ENCODE measurements around the gene SGSM1.

The SGSM1 gene

GRCh38 chr22:24812950-24813775 lies 7.2 kb downstream of the SGSM1 start:
- Histone ChIP-seq H3K27ac (ENCODE audit: low read depth, low read length) (no peak overlapping the region), H4K20me1 (ENCODE audit: control insufficient read depth, insufficient read depth, low read depth, low read length) (no peaks in the 10 kb centered on the region), H3F3A (ENCODE audit: control insufficient read depth, insufficient read depth) (no peaks in the 10 kb centered on the region), H3K36me3 (ENCODE audit: control insufficient read depth, low read length) (no peaks in the 10 kb centered on the region), H3K4me3 (ENCODE audit: low read length) (no peak overlapping the region), H3K27me3 (ENCODE audit: control insufficient read depth, low read length) (peaks cover 7% of the 10 kb centered on the region; the same call in 1 of the 2 replicates), H3K9me2 (replicated peaks; ENCODE audit: control insufficient read depth, low read length) (no peaks in the 10 kb centered on the region), H3K4me1 (ENCODE audit: control insufficient read depth, low read length) (no peaks in the 10 kb centered on the region), H3K4me2 (ENCODE audit: low read length) (no peak overlapping the region), H3K9me3 (ENCODE audit: control insufficient read depth, insufficient read depth, low read length) (peaks cover 10% of the 10 kb centered on the region; the same call in 1 of the 2 replicates), H3K79me2 (ENCODE audit: control insufficient read depth, low read length) (no peaks in the 10 kb centered on the region)
- TF ChIP-seq CTCF (IDR thresholded peaks at IDR 0.05; ENCODE audit: low read depth, low read length, poor library complexity, severe bottlenecking) (no peak), EZH2phosphoT487 (IDR thresholded peaks at IDR 0.05; ENCODE audit: borderline replicate concordance, low read length) (no peak)

- H3K27me3 ChIP-seq (ENCODE audit: control insufficient read depth, low read length), result peaks cover 2% of the 10 kb centered on the region; the same call in 1 of the 2 replicates
- H4K20me1 ChIP-seq (ENCODE audit: control insufficient read depth, insufficient read depth, low read depth, low read length), result no peaks in the 10 kb centered on the region
- H3K36me3 ChIP-seq (ENCODE audit: control insufficient read depth, low read length), result no peaks in the 10 kb centered on the region
- no peaks in the 10 kb centered on the region for H3K79me2 ChIP-seq (ENCODE audit: control insufficient read depth, low read length)
- no peak overlapping the region for H3K4me3 ChIP-seq (ENCODE audit: low read length)
- H3F3A ChIP-seq (ENCODE audit: control insufficient read depth, insufficient read depth), result no peaks in the 10 kb centered on the region
- H3K27ac ChIP-seq (ENCODE audit: low read depth, low read length), result no peak overlapping the region
- peaks cover 10% of the 10 kb centered on the region; the same call in 1 of the 2 replicates for H3K9me3 ChIP-seq (ENCODE audit: control insufficient read depth, insufficient read depth, low read length)
- no peaks in the 10 kb centered on the region for H3K4me1 ChIP-seq (ENCODE audit: control insufficient read depth, low read length)
- TF ChIP-seq EZH2phosphoT487 (IDR thresholded peaks at IDR 0.05; ENCODE audit: borderline replicate concordance, low read length), result no peak
- no peak for TF ChIP-seq CTCF (IDR thresholded peaks at IDR 0.05; ENCODE audit: low read depth, low read length, poor library complexity, severe bottlenecking)
- no peak overlapping the region for H3K4me2 ChIP-seq (ENCODE audit: low read length)
- no peaks in the 10 kb centered on the region for H3K9me2 ChIP-seq (replicated peaks; ENCODE audit: control insufficient read depth, low read length)
Measured at GRCh38 chr22:24813861-24814770, 8.1 kb downstream of the SGSM1 start.

- no peaks in the 10 kb centered on the region for H3K36me3 ChIP-seq (ENCODE audit: control insufficient read depth, low read length)
- H3K9me2 ChIP-seq (replicated peaks; ENCODE audit: control insufficient read depth, low read length), result no peaks in the 10 kb centered on the region
- H3K4me2 ChIP-seq (ENCODE audit: low read length), result no peak overlapping the region
- no peaks in the 10 kb centered on the region for H3K27me3 ChIP-seq (ENCODE audit: control insufficient read depth, low read length)
- no peak overlapping the region for H3K4me3 ChIP-seq (ENCODE audit: low read length)
- H3K9me3 ChIP-seq (ENCODE audit: control insufficient read depth, insufficient read depth, low read length), result peaks cover 10% of the 10 kb centered on the region; the same call in 1 of the 2 replicates
- H3K4me1 ChIP-seq (ENCODE audit: control insufficient read depth, low read length), result no peaks in the 10 kb centered on the region
- no peaks in the 10 kb centered on the region for H4K20me1 ChIP-seq (ENCODE audit: control insufficient read depth, insufficient read depth, low read depth, low read length)
- no peaks in the 10 kb centered on the region for H3K79me2 ChIP-seq (ENCODE audit: control insufficient read depth, low read length)
- H3K27ac ChIP-seq (ENCODE audit: low read depth, low read length), result no peak overlapping the region
- no peaks in the 10 kb centered on the region for H3F3A ChIP-seq (ENCODE audit: control insufficient read depth, insufficient read depth)
- TF ChIP-seq EZH2phosphoT487 (IDR thresholded peaks at IDR 0.05; ENCODE audit: borderline replicate concordance, low read length) (no peak), CTCF (IDR thresholded peaks at IDR 0.05; ENCODE audit: low read depth, low read length, poor library complexity, severe bottlenecking) (no peak)
Measured at GRCh38 chr22:24816806-24817205, 10.8 kb downstream of the SGSM1 start.

All from DOHH2 (cell line).